Calu3 (cell line): ENCODE measurements around the gene ZNF660. TPM values are rescaled to one million over a fixed set of nuclear protein-coding genes. Genes with fewer than 3 reads are reported as not detected.

ENCODE experiments used
- BruUV-seq: library from RNA; stranded (reverse); fragments of 400-500 nt; replicated peaks from 2 replicates; lab custom pipeline; 2021; lab: Mats Ljungman, UMichigan
- CTCF ChIA-PET: fragments of 300-600 bp; sonication (Branson Sonifier 250); formaldehyde crosslinking; loops from one replicate; lab custom pipeline; 2022; ENCODE audit warnings: antibody characterized with exemption; lab: Charles Lee
- DNase-seq: peaks from one replicate; pipeline ENCODE4 v3.0.0; 2022
- H3K27ac Mint-ChIP-seq: one replicate; pipeline ENCODE4 v1.8.0; 2022; ENCODE audit warnings: mixed read lengths; ENCODE audit not compliant: unreplicated experiment
- H3K27me3 Mint-ChIP-seq: one replicate; pipeline ENCODE4 v1.8.0; 2022; ENCODE audit warnings: mixed read lengths; ENCODE audit not compliant: unreplicated experiment
- H3K36me3 Mint-ChIP-seq: one replicate; pipeline ENCODE4 v1.8.0; 2022; ENCODE audit warnings: mild to moderate bottlenecking, moderate library complexity, mixed read lengths; ENCODE audit not compliant: insufficient read depth, unreplicated experiment
- H3K4me1 Mint-ChIP-seq: one replicate; pipeline ENCODE4 v1.8.0; 2022; ENCODE audit warnings: mild to moderate bottlenecking, low read depth, mixed read lengths; ENCODE audit not compliant: unreplicated experiment
- H3K4me3 Mint-ChIP-seq: one replicate; pipeline ENCODE4 v1.8.0; 2022; ENCODE audit warnings: mild to moderate bottlenecking, low read depth, moderate library complexity, mixed read lengths; ENCODE audit not compliant: unreplicated experiment
- H3K9me3 Mint-ChIP-seq: one replicate; pipeline ENCODE4 v1.8.0; 2022; ENCODE audit warnings: low read depth, mixed read lengths; ENCODE audit not compliant: unreplicated experiment
- CTCF ChIP-seq: fragments of 200-600 bp; IDR thresholded peaks from one replicate; pipeline ENCODE4 v1.8.0; 2022; ENCODE audit warnings: antibody characterized with exemption; ENCODE audit not compliant: unreplicated experiment
- intact Hi-C: fragments of 100-400 bp; cut with micrococcal nuclease; formaldehyde crosslinking; loops from one replicate; pipeline ENCODE4 v1.10.0; 2022; ENCODE audit not compliant: unreplicated experiment
- total RNA-seq: library from RNA; stranded (reverse); gene quantifications from 2 replicates; pipeline ENCODE4 v1.2.3, GENCODE V29; 2022

Gene ZNF660
- total RNA-seq, 1 experiment from 2014 or later = 1.4 TPM

- BruUV-seq = no TSS peak
- intact Hi-C loops = no loop called here
- Mint-ChIP-seq H3K27me3 (no peaks in the 10 kb centered on the region), H3K9me3 (peaks cover 8% of the 10 kb centered on the region), H3K36me3 (no peaks in the 10 kb centered on the region), H3K27ac (no peak overlapping the region), H3K4me3 (peak overlapping the region; percentile 63), H3K4me1 (no peaks in the 10 kb centered on the region)
- no peak for DNase-seq
- CTCF ChIA-PET = no interaction called here
- no peak for TF ChIP-seq CTCF
Observed at GRCh38 chr3:44555723-44556122, 29.0 kb upstream of the ZNF660 start.

- Mint-ChIP-seq H3K36me3 (no peaks in the 10 kb centered on the region), H3K4me3 (no peak overlapping the region), H3K27me3 (no peaks in the 10 kb centered on the region), H3K9me3 (peaks cover 8% of the 10 kb centered on the region), H3K27ac (no peak overlapping the region), H3K4me1 (no peaks in the 10 kb centered on the region)
- no TSS peak for BruUV-seq
- CTCF ChIA-PET = interaction anchor here (0.6 kb wide), 1 partner anchor 348 kb away, joined by 3 read pairs; no protein-coding TSS in a partner anchor
- intact Hi-C loops = no loop called here
- no peak for TF ChIP-seq CTCF
- DNase-seq = no peak
Observed at GRCh38 chr3:44557074-44557473, 27.7 kb upstream of the ZNF660 start.

- H3K4me3 Mint-ChIP-seq = no peak overlapping the region
- DNase-seq = no peak
- H3K27ac Mint-ChIP-seq = no peak overlapping the region
- BruUV-seq = no TSS peak
- H3K27me3 Mint-ChIP-seq = no peaks in the 10 kb centered on the region
- TF ChIP-seq CTCF = no peak
- no peaks in the 10 kb centered on the region for H3K4me1 Mint-ChIP-seq
- intact Hi-C loops = no loop called here
- H3K36me3 Mint-ChIP-seq = no peaks in the 10 kb centered on the region
- CTCF ChIA-PET = no interaction called here
- H3K9me3 Mint-ChIP-seq = peaks cover 10% of the 10 kb centered on the region
Observed at GRCh38 chr3:44561076-44561475, 23.7 kb upstream of the ZNF660 start.

GRCh38 chr3:44562147-44562546, 22.6 kb upstream of the ZNF660 start:
- Mint-ChIP-seq H3K27me3 (no peaks in the 10 kb centered on the region), H3K4me1 (no peaks in the 10 kb centered on the region), H3K27ac (no peak overlapping the region), H3K36me3 (no peaks in the 10 kb centered on the region), H3K9me3 (peaks cover 16% of the 10 kb centered on the region), H3K4me3 (no peak overlapping the region)
- intact Hi-C loops = no loop called here
- CTCF ChIA-PET = no interaction called here
- TF ChIP-seq CTCF = no peak
- no TSS peak for BruUV-seq
- DNase-seq = no peak
